GM12865 (cell line): Measurements from ENCODE around the gene SLC28A2.
A peak's percentile ranks its signal among the peaks of the same experiment; 100 is the strongest.
"Not testable (repeated sequence)": the region's sequence is repeated elsewhere in the genome, so short reads cannot be mapped to it uniquely, and the experiment has no call there.

Source experiments
- DNase-seq: peaks from one replicate; pipeline ENCODE4 v3.0.0; 2010; ENCODE audit warnings: low read depth
- H3K4me3 ChIP-seq: 2 replicates; pipeline ENCODE4 v1.5.1; 2011; ENCODE audit warnings: mild to moderate bottlenecking, low read depth, low read length, control low read depth
- CTCF ChIP-seq: IDR thresholded peaks from 2 replicates; pipeline ENCODE4 v1.5.1; 2011; ENCODE audit warnings: low read length, control low read depth, low read depth, inconsistent platforms; ENCODE audit not compliant: insufficient read depth; ENCODE audit errors: missing control alignments

Gene SLC28A2

GRCh38 chr15:45304711-45305110 lies 52.7 kb downstream of the SLC28A2 start:
- TF ChIP-seq CTCF, result no peak
- no peak overlapping the region for H3K4me3 ChIP-seq
- no peak for DNase-seq

DNA sequence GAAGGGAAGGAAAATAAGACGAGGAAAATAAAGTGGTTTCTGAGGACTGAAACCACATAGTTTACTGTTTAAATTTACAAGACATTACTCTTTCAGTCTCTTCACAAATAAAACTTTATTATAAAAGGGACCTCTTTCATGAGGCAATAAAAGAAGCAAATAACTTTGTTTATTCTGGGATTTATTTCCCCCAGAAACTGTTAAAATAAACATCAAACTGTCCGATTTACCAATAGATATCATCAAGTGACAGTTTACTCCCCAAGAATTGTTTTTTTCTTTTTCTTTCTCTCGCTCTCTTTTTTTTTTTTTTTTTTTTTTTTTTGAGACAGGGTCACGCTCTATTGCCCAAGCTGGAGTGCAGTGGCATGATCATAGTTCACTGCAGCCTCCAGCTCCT lies 54.1 kb downstream of the SLC28A2 start:
- no peak for TF ChIP-seq CTCF
- no peak for DNase-seq
- no peak overlapping the region for H3K4me3 ChIP-seq

DNA sequence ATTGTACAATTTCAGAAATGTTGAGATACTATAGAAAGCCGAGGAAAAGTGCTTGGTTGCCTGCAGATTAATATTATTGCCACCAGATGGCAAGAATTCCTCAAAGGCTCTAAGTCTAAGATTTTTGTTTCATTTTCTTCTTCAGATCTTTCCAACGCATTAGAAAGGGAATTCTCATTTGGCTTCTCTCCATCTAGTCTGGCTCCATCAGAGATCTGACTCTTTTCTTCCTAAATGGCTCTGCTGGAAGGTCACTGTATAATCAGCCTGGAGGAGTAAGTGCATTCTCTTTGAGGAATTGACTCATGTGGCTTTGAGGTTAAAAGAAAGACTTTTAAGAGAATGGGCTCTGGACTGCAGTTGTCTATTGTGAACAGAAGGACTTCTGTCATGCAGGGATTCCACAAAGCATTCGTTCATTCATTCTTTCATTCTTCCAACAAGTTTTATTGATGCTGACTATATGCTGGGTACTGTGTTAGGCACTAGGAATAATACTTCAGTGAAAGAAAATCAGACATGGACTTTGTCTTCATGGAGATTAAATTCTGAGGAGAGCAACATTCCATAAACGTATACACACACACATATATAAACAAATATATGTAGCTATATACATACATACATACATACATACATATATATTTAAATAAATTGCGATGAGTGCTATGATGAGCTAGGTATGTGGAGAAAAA lies 55.3 kb downstream of the SLC28A2 start:
- peak overlapping the region; percentile 19; the same call in 1 of the 2 replicates for H3K4me3 ChIP-seq
- DNase-seq, result peak; percentile 43
- TF ChIP-seq CTCF, result peak; percentile 30

GRCh38 chr15:45314117-45314516 lies 62.1 kb downstream of the SLC28A2 start:
- not testable (repeated sequence) for H3K4me3 ChIP-seq, DNase-seq

GRCh38 chr15:45314960-45315359 lies 62.9 kb downstream of the SLC28A2 start:
- no peak for TF ChIP-seq CTCF
- no peak overlapping the region for H3K4me3 ChIP-seq
- peak; percentile 36 for DNase-seq

DNA sequence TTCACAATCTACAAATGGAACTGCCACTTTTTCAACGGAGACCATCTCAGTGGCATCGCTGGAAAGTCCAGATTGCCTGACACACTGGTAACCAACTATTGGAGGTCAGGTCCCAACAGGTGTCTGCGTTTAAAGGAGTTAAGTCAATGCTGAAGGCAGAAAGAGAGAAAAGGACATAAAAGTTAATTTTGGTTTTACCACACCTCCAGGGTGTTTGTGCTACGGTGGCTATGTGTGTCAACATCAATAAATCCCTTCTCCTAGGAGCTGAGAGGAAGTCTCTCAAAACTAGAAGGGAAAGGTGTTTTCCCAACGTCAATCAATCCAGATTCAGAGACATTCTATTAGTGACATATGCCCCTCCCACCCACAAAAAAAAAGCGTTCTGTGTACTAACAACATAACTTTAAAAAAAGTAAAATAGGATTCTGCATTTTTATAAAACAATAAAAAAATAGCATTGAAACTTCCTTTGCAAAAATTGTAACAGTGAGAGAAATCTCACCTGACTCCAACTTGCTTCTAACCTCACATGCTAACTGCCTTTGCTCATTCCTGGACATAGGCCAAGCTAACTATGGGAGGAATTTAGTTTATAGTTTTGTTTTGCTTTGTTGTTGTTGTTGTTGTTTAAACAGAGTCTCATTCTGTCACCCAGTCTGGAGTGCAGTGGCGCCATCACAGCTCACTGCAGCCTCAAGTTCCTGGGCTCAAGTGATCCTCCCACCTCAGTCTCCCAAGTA lies 67.6 kb downstream of the SLC28A2 start:
- DNase-seq, result no peak
- TF ChIP-seq CTCF, result no peak

GRCh38 chr15:45320581-45321205 lies 68.7 kb downstream of the SLC28A2 start:
- H3K4me3 ChIP-seq, result no peak overlapping the region
- DNase-seq, result no peak
- TF ChIP-seq CTCF, result no peak

More for the DNA sequence above, 67.6 kb downstream of the SLC28A2 start:
- H3K4me3 ChIP-seq, result no peak overlapping the region
